Activated CD4-positive, CD25-positive, alpha-beta regulatory T cell treated with anti-CD3 and anti-CD28 coated beads, Interleukin-2, amount 50 U/mL, for 72 hours (primary cell): ENCODE measurements around the gene HOXC11.

Source experiments
- DNase-seq: peaks from one replicate; pipeline ENCODE4 v3.0.0; 2021

The HOXC11 gene

DNA sequence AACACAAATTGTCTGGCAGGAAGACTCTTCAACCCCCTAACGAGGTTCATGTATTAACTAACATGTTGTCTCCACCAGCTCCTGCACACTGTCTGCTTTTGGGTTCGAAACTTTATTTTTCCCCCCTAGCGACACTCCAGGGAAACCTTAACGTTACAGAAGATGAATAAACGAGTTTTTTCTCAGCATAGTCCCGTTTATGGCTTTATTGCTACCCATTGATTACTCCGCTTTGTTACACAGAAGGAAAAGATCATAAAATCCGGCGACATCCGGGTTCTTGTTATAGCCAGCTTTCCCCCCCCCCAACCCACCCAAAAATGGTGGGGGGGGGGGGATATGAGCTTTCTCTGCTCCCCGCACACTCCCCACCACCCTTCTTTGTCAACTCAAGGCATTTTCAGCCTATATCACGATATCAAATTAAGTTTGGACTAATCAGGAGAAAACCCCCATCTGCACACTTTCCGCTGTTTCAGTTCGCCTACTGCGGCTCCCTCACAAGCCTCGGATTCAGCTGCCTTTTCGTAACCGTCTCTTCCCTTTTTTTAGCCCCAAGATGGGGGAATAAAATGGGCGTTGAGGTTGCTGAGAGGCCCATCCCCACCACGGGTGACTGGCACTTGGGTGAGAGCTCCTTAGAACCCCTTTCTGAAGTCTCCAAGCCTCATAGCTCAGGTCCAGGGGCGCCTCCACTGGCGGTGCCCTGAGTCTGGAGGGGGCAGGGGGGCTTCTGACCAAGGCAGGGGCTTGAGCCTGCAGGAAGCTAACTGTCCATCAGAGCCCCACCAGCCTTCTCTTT is 53.9 kb downstream of the HOXC11 start:
- DNase-seq: no peak
